ENCODE data around the gene HDAC11. TPM values are rescaled to one million over a fixed set of nuclear protein-coding genes. Genes with fewer than 3 reads are reported as not detected.
A peak's percentile ranks its signal among the peaks of the same experiment; 100 is the strongest.

HDAC11 gene
- total and polyA plus RNA-seq, 9 of the 15 experiments (the other 6 are each of a cell fraction or from before 2014, with no cell fraction given) = 0.60 to 6.0 (median 4.5) TPM

DNA sequence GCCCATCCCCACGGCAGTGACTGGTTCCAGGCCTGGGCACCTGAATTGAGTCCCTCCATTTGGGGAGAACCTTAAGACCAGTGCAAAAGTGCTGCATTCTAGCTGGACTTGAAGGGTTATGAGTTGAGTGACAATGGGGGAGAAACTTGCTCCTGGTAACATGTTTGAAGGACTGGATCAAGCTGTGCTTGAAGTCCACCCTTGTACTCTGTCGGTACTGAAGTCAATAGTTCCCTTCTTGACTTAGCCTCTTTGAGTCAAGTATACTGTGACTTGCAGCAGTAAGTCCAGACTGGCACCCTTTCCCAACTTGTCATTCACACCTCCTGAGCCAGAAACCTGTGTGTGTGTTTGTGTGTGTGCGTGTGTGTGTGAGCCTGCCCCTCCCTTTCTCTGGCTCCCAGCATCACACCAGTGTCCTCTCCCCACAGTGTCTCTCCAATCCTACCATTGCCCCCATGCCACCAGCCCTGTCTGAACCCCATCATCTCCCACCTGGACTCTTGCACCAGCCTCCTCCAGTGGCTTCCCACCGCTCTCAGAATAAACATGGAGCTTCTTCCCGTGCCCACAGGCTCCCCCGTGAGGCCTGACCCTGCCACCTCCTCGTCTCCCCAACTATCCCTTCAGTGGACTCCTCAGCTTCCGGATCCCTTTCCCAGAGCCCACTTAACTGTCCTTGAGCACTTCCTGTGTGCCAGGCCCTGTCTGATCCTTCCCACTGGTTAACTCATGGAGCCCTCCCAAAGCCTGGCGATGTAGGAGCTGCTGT is 58.6 kb downstream of the HDAC11 start:
- DNase-seq (ENCODE audit: extremely low read depth in 1 of 4, low spot score in 3 of 4) (no peak), ATAC-seq (peak; percentile 66), FAIRE-seq (peak; percentile 32)
- ChIA-PET POLR2A (interaction anchor here (0.6 to 1.2 kb wide), 4 partner anchors 8 to 612 kb away, joined by 3 read pairs; no protein-coding TSS in a partner anchor), CTCF (ENCODE audit: low intra/inter-chr PET ratio) (no interaction called here)
- no peaks in the 10 kb centered on the region for H3K9me3 ChIP-seq (replicated peaks; ENCODE audit: control insufficient read depth, insufficient read depth, low read depth, low read length)
- H3K4me2 ChIP-seq (ENCODE audit: insufficient read depth, low read length) = no peak overlapping the region
- H3K4me1 ChIP-seq (replicated peaks in 1 of 2; ENCODE audit: control insufficient read depth in 2 of 2, insufficient read depth in 2 of 2, low read length in 2 of 2) = no peaks in the 10 kb centered on the region; a peak in 2 of 5 replicates
- H3K4me3 ChIP-seq = no peak overlapping the region
- H3K36me3 ChIP-seq (ENCODE audit: control insufficient read depth, insufficient read depth, low read length) = no peaks in the 10 kb centered on the region
- H3K9ac ChIP-seq (ENCODE audit: insufficient read depth in 1 of 2, low read depth in 2 of 2, low read length in 2 of 2) = no peak overlapping the region
- in situ Hi-C loops (cut with MboI) = no loop called here
- no peak overlapping the region for H3K27ac ChIP-seq (ENCODE audit: extremely low read depth, low read depth, low read length)
- 16% methylated on average over 9 of the region's 9 CpGs for WGBS (ENCODE audit: insufficient coverage, low coverage, missing lambda C conversion rate)
- TF ChIP-seq TOE1 (IDR thresholded peaks at IDR 0.05; ENCODE audit: borderline replicate concordance) (no peak), TOE1 (CRISPR knock-in tag; IDR thresholded peaks at IDR 0.05; ENCODE audit: borderline replicate concordance, low read depth) (peak; percentile 21; the same call in 1 of the 2 replicates), SAFB2 (IDR thresholded peaks at IDR 0.05; ENCODE audit: borderline replicate concordance, low read depth, low read length, severe bottlenecking) (no peak), OTX1 (CRISPR knock-in tag; IDR thresholded peaks at IDR 0.05) (no peak), STAG1 (CRISPR knock-in tag; IDR thresholded peaks at IDR 0.05; ENCODE audit: borderline replicate concordance) (0 out of 2 replicates have a peak, but pooled peaks have one; percentile 4), KDM4B (IDR thresholded peaks at IDR 0.05; ENCODE audit: borderline replicate concordance in 2 of 2, low read depth in 1 of 2) (no peak)
- TF ChIP-seq, protein P1, sequence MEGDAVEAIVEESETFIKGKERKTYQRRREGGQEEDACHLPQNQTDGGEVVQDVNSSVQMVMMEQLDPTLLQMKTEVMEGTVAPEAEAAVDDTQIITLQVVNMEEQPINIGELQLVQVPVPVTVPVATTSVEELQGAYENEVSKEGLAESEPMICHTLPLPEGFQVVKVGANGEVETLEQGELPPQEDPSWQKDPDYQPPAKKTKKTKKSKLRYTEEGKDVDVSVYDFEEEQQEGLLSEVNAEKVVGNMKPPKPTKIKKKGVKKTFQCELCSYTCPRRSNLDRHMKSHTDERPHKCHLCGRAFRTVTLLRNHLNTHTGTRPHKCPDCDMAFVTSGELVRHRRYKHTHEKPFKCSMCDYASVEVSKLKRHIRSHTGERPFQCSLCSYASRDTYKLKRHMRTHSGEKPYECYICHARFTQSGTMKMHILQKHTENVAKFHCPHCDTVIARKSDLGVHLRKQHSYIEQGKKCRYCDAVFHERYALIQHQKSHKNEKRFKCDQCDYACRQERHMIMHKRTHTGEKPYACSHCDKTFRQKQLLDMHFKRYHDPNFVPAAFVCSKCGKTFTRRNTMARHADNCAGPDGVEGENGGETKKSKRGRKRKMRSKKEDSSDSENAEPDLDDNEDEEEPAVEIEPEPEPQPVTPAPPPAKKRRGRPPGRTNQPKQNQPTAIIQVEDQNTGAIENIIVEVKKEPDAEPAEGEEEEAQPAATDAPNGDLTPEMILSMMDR (IDR thresholded peaks at IDR 0.05 in 2 of 3, conservative IDR thresholded peaks at IDR 0.05 in 1 of 3; ENCODE audit: insufficient read depth in 2 of 3, low read depth in 1 of 3, low read length in 3 of 3) = peak; percentile 25 to 41 (median 35)
- H3K27me3 ChIP-seq (ENCODE audit: control insufficient read depth in 2 of 2, insufficient read depth in 2 of 2, low read length in 2 of 2) = peaks cover 28 to 60% of the 10 kb centered on the region in 2 experiments
- no peaks in the 10 kb centered on the region for H3K79me2 ChIP-seq (ENCODE audit: control insufficient read depth, insufficient read depth, low read length)
- intact Hi-C loops (cut with micrococcal nuclease) = loop anchor here (5.0 kb wide), 1 partner anchor 41 kb away; no protein-coding TSS in a partner anchor
- H4K20me1 ChIP-seq (replicated peaks; ENCODE audit: control insufficient read depth, insufficient read depth, low read length) = 0 out of 2 replicates have a peak, but pooled peaks cover 5% of the 10 kb centered on the region
- H3K9me1 ChIP-seq (ENCODE audit: control insufficient read depth, insufficient read depth, low read length) = no peaks in the 10 kb centered on the region
- BruUV-seq (replicated peaks) = no TSS peak
- H2AFZ ChIP-seq (ENCODE audit: low read depth, low read length) = no peak overlapping the region; the same call in 1 of the 2 replicates

Measured in K562 (cell line).